Measurements from ENCODE around the gene FAM170B.
A peak's percentile ranks its signal among the peaks of the same experiment; 100 is the strongest.

FAM170B gene

DNA sequence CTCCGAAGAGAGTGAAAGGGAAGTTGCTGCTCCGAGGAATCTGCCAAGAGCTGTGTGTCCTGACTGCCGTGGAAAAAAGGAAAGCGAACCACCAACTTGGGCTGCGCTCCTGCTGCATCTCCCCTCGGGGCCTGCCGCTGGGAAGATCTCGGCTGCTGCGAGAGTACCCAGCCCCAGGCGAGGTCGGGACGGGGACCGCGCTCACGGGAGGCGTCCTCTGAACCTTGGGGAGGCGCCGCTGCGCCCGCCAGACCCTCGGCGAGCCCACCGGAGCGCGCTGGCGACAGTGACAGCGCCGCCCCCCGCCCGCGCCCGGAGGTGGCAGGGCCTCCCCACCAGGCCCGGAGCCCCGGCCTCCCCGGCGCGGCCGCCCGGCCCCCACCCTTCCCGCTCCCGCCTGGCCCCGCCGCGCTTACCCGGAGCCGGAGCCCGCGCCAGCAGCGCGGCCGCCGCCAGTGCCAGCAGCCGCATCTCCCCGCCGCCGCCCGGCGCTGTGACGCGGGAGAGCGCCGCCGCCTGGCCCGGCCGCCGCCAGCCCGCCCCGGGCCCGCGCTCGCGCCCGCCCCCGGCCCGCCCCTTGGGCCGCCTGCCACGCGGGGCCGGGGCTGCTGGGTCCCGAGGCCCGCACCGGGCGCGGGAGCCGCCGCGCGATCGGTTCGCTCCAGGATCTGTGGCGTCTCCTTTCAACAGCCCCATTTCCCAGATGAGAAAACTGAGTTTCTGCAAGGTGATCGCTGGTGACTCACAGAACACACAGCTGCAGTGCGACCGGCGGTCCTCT lies 18.6 kb downstream of the FAM170B start, which contains the start of gene VSTM4 (continued):
- TF ChIP-seq, protein P1, sequence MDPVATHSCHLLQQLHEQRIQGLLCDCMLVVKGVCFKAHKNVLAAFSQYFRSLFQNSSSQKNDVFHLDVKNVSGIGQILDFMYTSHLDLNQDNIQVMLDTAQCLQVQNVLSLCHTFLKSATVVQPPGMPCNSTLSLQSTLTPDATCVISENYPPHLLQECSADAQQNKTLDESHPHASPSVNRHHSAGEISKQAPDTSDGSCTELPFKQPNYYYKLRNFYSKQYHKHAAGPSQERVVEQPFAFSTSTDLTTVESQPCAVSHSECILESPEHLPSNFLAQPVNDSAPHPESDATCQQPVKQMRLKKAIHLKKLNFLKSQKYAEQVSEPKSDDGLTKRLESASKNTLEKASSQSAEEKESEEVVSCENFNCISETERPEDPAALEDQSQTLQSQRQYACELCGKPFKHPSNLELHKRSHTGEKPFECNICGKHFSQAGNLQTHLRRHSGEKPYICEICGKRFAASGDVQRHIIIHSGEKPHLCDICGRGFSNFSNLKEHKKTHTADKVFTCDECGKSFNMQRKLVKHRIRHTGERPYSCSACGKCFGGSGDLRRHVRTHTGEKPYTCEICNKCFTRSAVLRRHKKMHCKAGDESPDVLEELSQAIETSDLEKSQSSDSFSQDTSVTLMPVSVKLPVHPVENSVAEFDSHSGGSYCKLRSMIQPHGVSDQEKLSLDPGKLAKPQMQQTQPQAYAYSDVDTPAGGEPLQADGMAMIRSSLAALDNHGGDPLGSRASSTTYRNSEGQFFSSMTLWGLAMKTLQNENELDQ (tag by site-specific recombination; IDR thresholded peaks at IDR 0.05; ENCODE audit: low read depth) = no peak
- no peak for TF ChIP-seq ZSCAN18 (tag by site-specific recombination; IDR thresholded peaks at IDR 0.05)
- no peak for TF ChIP-seq ZNF658 (tag by site-specific recombination; IDR thresholded peaks at IDR 0.05)
- TF ChIP-seq ZNF133 (tag by site-specific recombination; IDR thresholded peaks at IDR 0.05) = no peak
- TF ChIP-seq ZNF624 (tag by site-specific recombination; IDR thresholded peaks at IDR 0.05) = no peak
- TF ChIP-seq, protein P2, sequence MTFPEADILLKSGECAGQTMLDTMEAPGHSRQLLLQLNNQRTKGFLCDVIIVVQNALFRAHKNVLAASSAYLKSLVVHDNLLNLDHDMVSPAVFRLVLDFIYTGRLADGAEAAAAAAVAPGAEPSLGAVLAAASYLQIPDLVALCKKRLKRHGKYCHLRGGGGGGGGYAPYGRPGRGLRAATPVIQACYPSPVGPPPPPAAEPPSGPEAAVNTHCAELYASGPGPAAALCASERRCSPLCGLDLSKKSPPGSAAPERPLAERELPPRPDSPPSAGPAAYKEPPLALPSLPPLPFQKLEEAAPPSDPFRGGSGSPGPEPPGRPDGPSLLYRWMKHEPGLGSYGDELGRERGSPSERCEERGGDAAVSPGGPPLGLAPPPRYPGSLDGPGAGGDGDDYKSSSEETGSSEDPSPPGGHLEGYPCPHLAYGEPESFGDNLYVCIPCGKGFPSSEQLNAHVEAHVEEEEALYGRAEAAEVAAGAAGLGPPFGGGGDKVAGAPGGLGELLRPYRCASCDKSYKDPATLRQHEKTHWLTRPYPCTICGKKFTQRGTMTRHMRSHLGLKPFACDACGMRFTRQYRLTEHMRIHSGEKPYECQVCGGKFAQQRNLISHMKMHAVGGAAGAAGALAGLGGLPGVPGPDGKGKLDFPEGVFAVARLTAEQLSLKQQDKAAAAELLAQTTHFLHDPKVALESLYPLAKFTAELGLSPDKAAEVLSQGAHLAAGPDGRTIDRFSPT (tag by site-specific recombination; IDR thresholded peaks at IDR 0.05) = no peak
- TF ChIP-seq ZNF571 (tag by site-specific recombination; IDR thresholded peaks at IDR 0.05) = no peak
- TF ChIP-seq SCRT2 (tag by site-specific recombination; IDR thresholded peaks at IDR 0.05) = no peak
- TF ChIP-seq ZNF501 (tag by site-specific recombination; IDR thresholded peaks at IDR 0.05) = no peak
- TF ChIP-seq ZNF623 (tag by site-specific recombination; IDR thresholded peaks at IDR 0.05) = no peak
- TF ChIP-seq ZFP69B (tag by site-specific recombination; IDR thresholded peaks at IDR 0.05) = no peak
- TF ChIP-seq HOXC10 (CRISPR knock-in tag; IDR thresholded peaks at IDR 0.05) = no peak
- TF ChIP-seq ZNF747 (tag by site-specific recombination; IDR thresholded peaks at IDR 0.05) = no peak
- TF ChIP-seq, protein P3, sequence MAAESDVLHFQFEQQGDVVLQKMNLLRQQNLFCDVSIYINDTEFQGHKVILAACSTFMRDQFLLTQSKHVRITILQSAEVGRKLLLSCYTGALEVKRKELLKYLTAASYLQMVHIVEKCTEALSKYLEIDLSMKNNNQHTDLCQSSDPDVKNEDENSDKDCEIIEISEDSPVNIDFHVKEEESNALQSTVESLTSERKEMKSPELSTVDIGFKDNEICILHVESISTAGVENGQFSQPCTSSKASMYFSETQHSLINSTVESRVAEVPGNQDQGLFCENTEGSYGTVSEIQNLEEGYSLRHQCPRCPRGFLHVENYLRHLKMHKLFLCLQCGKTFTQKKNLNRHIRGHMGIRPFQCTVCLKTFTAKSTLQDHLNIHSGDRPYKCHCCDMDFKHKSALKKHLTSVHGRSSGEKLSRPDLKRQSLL (tag by site-specific recombination; IDR thresholded peaks at IDR 0.05) = peak; percentile 64
- TF ChIP-seq ZNF114 (tag by site-specific recombination; IDR thresholded peaks at IDR 0.05) = no peak
- TF ChIP-seq, protein P4, sequence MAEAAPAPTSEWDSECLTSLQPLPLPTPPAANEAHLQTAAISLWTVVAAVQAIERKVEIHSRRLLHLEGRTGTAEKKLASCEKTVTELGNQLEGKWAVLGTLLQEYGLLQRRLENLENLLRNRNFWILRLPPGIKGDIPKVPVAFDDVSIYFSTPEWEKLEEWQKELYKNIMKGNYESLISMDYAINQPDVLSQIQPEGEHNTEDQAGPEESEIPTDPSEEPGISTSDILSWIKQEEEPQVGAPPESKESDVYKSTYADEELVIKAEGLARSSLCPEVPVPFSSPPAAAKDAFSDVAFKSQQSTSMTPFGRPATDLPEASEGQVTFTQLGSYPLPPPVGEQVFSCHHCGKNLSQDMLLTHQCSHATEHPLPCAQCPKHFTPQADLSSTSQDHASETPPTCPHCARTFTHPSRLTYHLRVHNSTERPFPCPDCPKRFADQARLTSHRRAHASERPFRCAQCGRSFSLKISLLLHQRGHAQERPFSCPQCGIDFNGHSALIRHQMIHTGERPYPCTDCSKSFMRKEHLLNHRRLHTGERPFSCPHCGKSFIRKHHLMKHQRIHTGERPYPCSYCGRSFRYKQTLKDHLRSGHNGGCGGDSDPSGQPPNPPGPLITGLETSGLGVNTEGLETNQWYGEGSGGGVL (tag by site-specific recombination; IDR thresholded peaks at IDR 0.05) = no peak
- TF ChIP-seq TRIM28 (IDR thresholded peaks at IDR 0.05; ENCODE audit: borderline replicate concordance, low read length) = no peak
- peak; percentile 23; the same call in 1 of the 2 replicates for TF ChIP-seq ZBTB17 (tag by site-specific recombination; IDR thresholded peaks at IDR 0.05)
- no peak for TF ChIP-seq PATZ1 (tag by site-specific recombination; IDR thresholded peaks at IDR 0.05)
- TF ChIP-seq GLIS2 (tag by site-specific recombination; IDR thresholded peaks at IDR 0.05) = peak; percentile 33; the same call in 1 of the 2 replicates
- no peak for TF ChIP-seq ZNF175 (tag by site-specific recombination; IDR thresholded peaks at IDR 0.05)
